Sigmoid colon (tissue), 7 donors: ENCODE data around the gene RRBP1. TPM values are rescaled to one million over a fixed set of nuclear protein-coding genes. Genes with fewer than 3 reads are reported as not detected.

ENCODE experiments used
- DNase-seq: peaks from one replicate; pipeline ENCODE4 v3.0.0-alpha.2; 2019
- H3K27ac ChIP-seq, 4 donors: fragments of 200-600 bp; sonication (generic); one replicate each; pipeline ENCODE4 v1.5.1; 2016 to 2019; ENCODE audit warnings: mild to moderate bottlenecking in 1 of 4
- H3K27me3 ChIP-seq, 3 donors: fragments of 200-600 bp; sonication (generic); one replicate each; pipeline ENCODE4 v1.5.1; 2019; ENCODE audit warnings: mild to moderate bottlenecking in 1 of 3
- H3K36me3 ChIP-seq, 4 donors: fragments of 200-600 bp; sonication (generic); one replicate each; pipeline ENCODE4 v1.5.1; 2016 to 2019
- H3K4me1 ChIP-seq, 4 donors: fragments of 200-600 bp; sonication (generic); one replicate each; pipeline ENCODE4 v1.5.1; 2017 to 2019
- H3K4me3 ChIP-seq, 4 donors: fragments of 200-600 bp; sonication (generic); one replicate each; pipeline ENCODE4 v1.5.1; 2017 to 2019; ENCODE audit warnings: mild to moderate bottlenecking in 2 of 4, moderate library complexity in 1 of 4
- H3K9me3 ChIP-seq, 4 donors: fragments of 200-600 bp in 3 of 4; sonication (generic) in 3 of 4; one replicate each; pipeline versions ENCODE4 v1.5.1 to v1.6.1; 2013 to 2019
- CTCF ChIP-seq, 4 experiments: fragments of 450-650 bp in 3 of 4; fragments of 200-600 bp in 1 of 4; IDR thresholded peaks; one replicate each; pipeline ENCODE4 v1.5.1; 2016 to 2019; ENCODE audit warnings: antibody characterized with exemption in 4 of 4, mild to moderate bottlenecking in 3 of 4, moderate library complexity in 2 of 4
- EP300 ChIP-seq, 4 donors: sonication (generic); formaldehyde crosslinking; IDR thresholded peaks; one replicate each; pipeline ENCODE4 v1.6.1; 2017; ENCODE audit warnings: antibody characterized with exemption in 4 of 4
- POLR2A ChIP-seq, 2 donors: fragments of 450-650 bp; IDR thresholded peaks; one replicate each; pipeline ENCODE4 v1.6.1; 2016; ENCODE audit warnings: antibody characterized with exemption in 2 of 2, mild to moderate bottlenecking in 2 of 2, moderate library complexity in 2 of 2
- POLR2AphosphoS5 ChIP-seq, 4 donors: sonication (generic); formaldehyde crosslinking; IDR thresholded peaks; one replicate each; pipeline ENCODE4 v1.6.1; 2017; ENCODE audit warnings: antibody characterized with exemption in 4 of 4
- WGBS, 2 donors: extraction: QIAGEN DNeasy Blood & Tissue Kit; methylation state at CpG; one replicate each; pipeline ENCODE4 v1.1.7; 2013; 5-methylcytosine and 5-hydroxymethylcytosine counted together
- intact Hi-C: fragments of 100-400 bp; cut with DNase I; formaldehyde crosslinking; loops from one replicate; pipeline ENCODE4 v1.15.1; 2023
- polyA plus RNA-seq, 3 donors: library from polyadenylated mRNA; stranded (reverse); fragments of 200-250 nt; gene quantifications; one replicate each; pipeline ENCODE4 v1.2.3, GENCODE V29; 2013
- total RNA-seq, 4 donors: library from RNA; depleted of rRNA; stranded (reverse); fragments of >200 nt; gene quantifications; one replicate each; pipeline ENCODE4 v1.1.0, GENCODE V29; 2016
- donor health status: healthy with polysubstance abuse.
- donor health status: Bipolar disorder and iron deficiency.
- donor health status: healthy.

Gene RRBP1
- total and polyA plus RNA-seq, 7 donors: 24.6 to 245 (median 35.3) TPM

GRCh38 chr20:17676942-17677341 is 5.1 kb downstream of the RRBP1 start:
- DNase-seq: no peak
- WGBS, 2 donors: 91 to 97% methylated on average over 2 of the region's 2 CpGs
- Histone ChIP-seq H3K36me3 (peaks cover 0 to 28% (median 0%) of the 10 kb centered on the region in 4 donors), H3K9me3 (no peaks in the 10 kb centered on the region), H3K4me3 (no peak overlapping the region), H3K27ac (peak overlapping the region in 1 of 4 donors; percentile 15), H3K27me3 (no peaks in the 10 kb centered on the region), H3K4me1 (peaks cover 0 to 54% (median 32%) of the 10 kb centered on the region in 4 donors)
- TF ChIP-seq POLR2A (IDR thresholded peaks at IDR 0.05) (no peak), EP300 (IDR thresholded peaks at IDR 0.05) (no peak), CTCF (IDR thresholded peaks at IDR 0.05) (no peak), POLR2AphosphoS5 (IDR thresholded peaks at IDR 0.05) (no peak)
- intact Hi-C loops: no loop called here

- no peak for DNase-seq
- 85 to 93% methylated on average over 4 of the region's 4 CpGs for WGBS, 2 donors
- TF ChIP-seq POLR2A (IDR thresholded peaks at IDR 0.05): no peak
- TF ChIP-seq POLR2AphosphoS5 (IDR thresholded peaks at IDR 0.05): no peak
- TF ChIP-seq CTCF (IDR thresholded peaks at IDR 0.05): no peak
- no peak for TF ChIP-seq EP300 (IDR thresholded peaks at IDR 0.05)
- H3K9me3 ChIP-seq: no peaks in the 10 kb centered on the region
- H3K27ac ChIP-seq: no peak overlapping the region
- H3K4me3 ChIP-seq: no peak overlapping the region
- H3K36me3 ChIP-seq: peaks cover 0 to 28% (median 0%) of the 10 kb centered on the region in 4 donors
- no peaks in the 10 kb centered on the region for H3K27me3 ChIP-seq
- intact Hi-C loops: no loop called here
- peaks cover 0 to 54% (median 32%) of the 10 kb centered on the region in 4 donors for H3K4me1 ChIP-seq
Measured at GRCh38 chr20:17676378-17676759, 5.7 kb downstream of the RRBP1 start.

GRCh38 chr20:17675519-17676377 is 6.3 kb downstream of the RRBP1 start:
- DNase-seq: no peak
- Histone ChIP-seq H3K4me3 (no peak overlapping the region), H3K4me1 (peaks cover 0 to 52% (median 32%) of the 10 kb centered on the region in 4 donors), H3K36me3 (peaks cover 0 to 28% (median 0%) of the 10 kb centered on the region in 4 donors), H3K27me3 (no peaks in the 10 kb centered on the region), H3K9me3 (no peaks in the 10 kb centered on the region), H3K27ac (peak overlapping the region in 2 of 4 donors; percentile 25 to 47)
- 85 to 88% methylated on average over 13 of the region's 13 CpGs for WGBS, 2 donors
- intact Hi-C loops: no loop called here
- TF ChIP-seq EP300 (IDR thresholded peaks at IDR 0.05): no peak
- no peak for TF ChIP-seq POLR2A (IDR thresholded peaks at IDR 0.05)
- TF ChIP-seq CTCF (IDR thresholded peaks at IDR 0.05): no peak
- TF ChIP-seq POLR2AphosphoS5 (IDR thresholded peaks at IDR 0.05): no peak

- intact Hi-C loops: no loop called here
- H3K4me1 ChIP-seq: peaks cover 0 to 52% (median 24%) of the 10 kb centered on the region in 4 donors
Measured at GRCh38 chr20:17674722-17675518, 7.1 kb downstream of the RRBP1 start.

More at GRCh38 chr20:17674722-17675518, 7.1 kb downstream of the RRBP1 start:
- WGBS, 2 donors: 78 to 81% methylated on average over 9 of the region's 9 CpGs
- H3K27ac ChIP-seq: peak overlapping the region in 2 of 4 donors; percentile 25 to 47
- TF ChIP-seq CTCF (IDR thresholded peaks at IDR 0.05): no peak
- no peak for TF ChIP-seq POLR2AphosphoS5 (IDR thresholded peaks at IDR 0.05)
- no peaks in the 10 kb centered on the region for H3K27me3 ChIP-seq
- H3K9me3 ChIP-seq: no peaks in the 10 kb centered on the region
- no peak for DNase-seq
- H3K36me3 ChIP-seq: peaks cover 0 to 28% (median 0%) of the 10 kb centered on the region in 4 donors
- H3K4me3 ChIP-seq: no peak overlapping the region
